Measurements from ENCODE around the gene ADRA2C.

DNA sequence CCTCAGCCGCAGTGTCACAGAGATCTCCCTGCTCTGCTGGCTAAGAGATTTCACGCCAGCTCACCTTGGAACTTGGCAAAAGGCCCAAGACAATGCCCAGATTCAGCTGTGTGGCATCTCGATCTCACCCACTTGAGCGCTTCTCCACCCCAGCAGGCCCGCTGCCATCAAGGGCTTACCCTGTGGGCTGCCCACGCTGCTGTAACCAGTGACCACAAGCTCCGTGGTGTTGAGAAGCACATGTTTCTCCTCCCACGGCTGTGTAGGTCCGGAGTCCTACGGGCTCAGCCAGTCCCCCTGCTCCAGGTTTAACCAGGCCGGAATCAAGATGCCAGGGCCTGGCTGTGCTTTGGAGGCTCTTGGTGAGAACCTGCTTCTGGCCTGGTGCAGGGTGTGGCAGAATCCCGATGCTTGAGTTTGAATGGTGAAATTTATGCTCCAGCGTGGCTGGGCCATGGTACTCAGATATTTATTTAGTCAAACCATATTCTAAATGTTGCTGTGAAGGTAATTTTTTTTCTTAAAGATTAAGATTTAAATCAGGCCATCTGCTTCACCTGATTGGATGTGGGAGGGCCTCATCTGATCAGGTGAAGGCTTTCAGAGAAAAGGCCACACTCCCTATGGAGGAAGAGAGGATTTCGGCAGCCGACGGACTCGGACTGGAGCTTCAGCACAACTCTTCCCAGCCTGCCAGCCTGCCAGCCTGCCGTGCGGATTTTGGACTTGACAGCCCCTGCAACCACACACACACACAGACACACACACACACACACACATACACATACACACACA is 24.8 kb upstream of the ADRA2C start:
- TF ChIP-seq POLR2AphosphoS5 (IDR thresholded peaks at IDR 0.05; ENCODE audit: low read depth, low read length) = no peak
- TF ChIP-seq SIN3A (IDR thresholded peaks at IDR 0.05; ENCODE audit: borderline replicate concordance, insufficient read depth, low read length) = no peak
- TF ChIP-seq TAF1 (IDR thresholded peaks at IDR 0.05; ENCODE audit: borderline replicate concordance, insufficient read depth, low read length) = no peak
- no peak for TF ChIP-seq FOXP2 (optimal IDR thresholded peaks at IDR 0.05; ENCODE audit: borderline replicate concordance, extremely low read depth, extremely low read length, insufficient read depth)
- TF ChIP-seq REST (IDR thresholded peaks at IDR 0.05; ENCODE audit: insufficient read depth in 1 of 2, low read depth in 2 of 2, low read length in 2 of 2) = no peak
